PFSK-1 (cell line): ENCODE data around the gene LCE1C.

Source experiments
- FOXP2 ChIP-seq: optimal IDR thresholded peaks from 2 replicates; pipeline ENCODE3; 2011; ENCODE audit warnings: borderline replicate concordance, control low read depth, inconsistent platforms; ENCODE audit not compliant: insufficient read depth; ENCODE audit errors: extremely low read length, extremely low read depth
- POLR2AphosphoS5 ChIP-seq: IDR thresholded peaks from 2 replicates; pipeline ENCODE4 v1.6.1; 2012; ENCODE audit warnings: low read depth, mild to moderate bottlenecking, control low read depth, low read length, moderate library complexity
- REST ChIP-seq, 2 experiments: IDR thresholded peaks; 2 replicates each; pipeline versions ENCODE4 v1.6.1 to v1.8.0; 2011 to 2012; ENCODE audit warnings: low read depth in 2 of 2, low read length in 2 of 2, control low read depth in 1 of 2, inconsistent platforms in 1 of 2, mild to moderate bottlenecking in 1 of 2, moderate library complexity in 1 of 2; ENCODE audit not compliant: insufficient read depth in 1 of 2
- SIN3A ChIP-seq: IDR thresholded peaks from 2 replicates; pipeline ENCODE4 v1.6.1; 2012; ENCODE audit warnings: mild to moderate bottlenecking, low read length, moderate library complexity, borderline replicate concordance; ENCODE audit not compliant: insufficient read depth
- TAF1 ChIP-seq: IDR thresholded peaks from 2 replicates; pipeline ENCODE4 v1.6.1; 2012; ENCODE audit warnings: low read length, control low read depth, borderline replicate concordance; ENCODE audit not compliant: insufficient read depth

LCE1C gene

GRCh38 chr1:152757747-152758146 is 48.7 kb downstream of the LCE1C start, which contains the start of gene KPRP:
KPRP (plus strand) TSS chr1:152758025; CDS start chr1:152759589, 1,564 bp downstream.
- no peak for TF ChIP-seq SIN3A
- no peak for TF ChIP-seq POLR2AphosphoS5
- no peak for TF ChIP-seq FOXP2
- TF ChIP-seq REST (IDR thresholded peaks at IDR 0.05; ENCODE audit: insufficient read depth in 1 of 2, low read depth in 2 of 2, low read length in 2 of 2), result no peak
- no peak for TF ChIP-seq TAF1

GRCh38 chr1:152756872-152757271 is 49.6 kb downstream of the LCE1C start:
- TF ChIP-seq TAF1, result no peak
